ENCODE measurements around the gene ULK4. TPM values are rescaled to one million over a fixed set of nuclear protein-coding genes. Genes with fewer than 3 reads are reported as not detected.

ULK4 gene
- total and polyA plus RNA-seq, 2 of the 4 experiments (the other 2 are of a cell fraction) = 2.7 to 5.0 TPM

GRCh38 chr3:41600616-41601015 lies 361.3 kb downstream of the ULK4 start:
- in situ Hi-C loops (cut with MboI; ENCODE audit: low sequenced_read_pairs) = no loop called here
- no CpG with 5 or more reads among the region's 2 CpGs for WGBS, 2 experiments (ENCODE audit: extremely low coverage in 2 of 2, insufficient read length in 1 of 2)
- Histone ChIP-seq H3K56ac (ENCODE audit: extremely low read depth, insufficient read depth, low read length) (no peak overlapping the region), H2BK120ac (ENCODE audit: low read depth, low read length) (no peak overlapping the region), H3K4me1 (ENCODE audit: control insufficient read depth, insufficient read depth, low read length) (no peaks in the 10 kb centered on the region), H3K4me3 (ENCODE audit: insufficient read depth, low read depth, low read length) (no peak overlapping the region), H2AK5ac (ENCODE audit: low read depth, low read length) (no peak overlapping the region), H3K36me3 (ENCODE audit: control insufficient read depth, insufficient read depth, low read length) (no peaks in the 10 kb centered on the region), H3K9me1 (ENCODE audit: insufficient read depth, low read length) (no peaks in the 10 kb centered on the region), H4K91ac (ENCODE audit: insufficient read depth, low read depth, low read length) (no peak overlapping the region), H3K18ac (ENCODE audit: low read depth, low read length) (no peak overlapping the region), H3K27me3 (ENCODE audit: control insufficient read depth, insufficient read depth, low read length) (no peaks in the 10 kb centered on the region), H2AK9ac (replicated peaks; ENCODE audit: low read depth, low read length, poor library complexity) (no peak overlapping the region), H2BK15ac (ENCODE audit: low read depth, low read length) (no peak overlapping the region), H3K27ac (ENCODE audit: insufficient read depth, low read length) (no peak overlapping the region), H3K4me2 (ENCODE audit: low read depth, low read length) (no peak overlapping the region), H4K5ac (ENCODE audit: low read depth, low read length) (no peak overlapping the region), H2BK20ac (ENCODE audit: low read depth, low read length) (no peak overlapping the region), H3K4ac (ENCODE audit: low read depth, low read length) (no peak overlapping the region), H2AFZ (replicated peaks; ENCODE audit: low read length, poor library complexity) (no peak overlapping the region), H4K8ac (ENCODE audit: low read depth in 2 of 2, low read length in 2 of 2) (no peak overlapping the region), H3K9me3 (ENCODE audit: control insufficient read depth, insufficient read depth, low read length) (no peaks in the 10 kb centered on the region), H4K20me1 (ENCODE audit: insufficient read depth, low read length) (no peaks in the 10 kb centered on the region), H3K23ac (ENCODE audit: low read depth, low read length) (no peak overlapping the region), H2BK5ac (ENCODE audit: low read depth, low read length, poor library complexity, severe bottlenecking) (no peak overlapping the region), H3K14ac (replicated peaks; ENCODE audit: low read depth, low read length) (no peak overlapping the region), H3K9ac (ENCODE audit: low read depth, low read length) (no peak overlapping the region), H3K79me1 (ENCODE audit: low read depth in 1 of 2, low read length in 2 of 2) (no peaks in the 10 kb centered on the region)
- ChIA-PET CTCF (interaction anchor here (0.6 kb wide), 1 partner anchor 332 kb away, joined by 6 read pairs; no protein-coding TSS in a partner anchor), POLR2A (ENCODE audit: unreplicated experiment) (no interaction called here)
- DNase-seq (no peak), ATAC-seq (ENCODE audit: low read depth) (no peak)
- dilution Hi-C loops (cut with HindIII; ENCODE audit: low sequenced_read_pairs, unreplicated experiment) = no loop called here
- no TSS peak for BruUV-seq (replicated peaks)
- TF ChIP-seq RCOR1 (IDR thresholded peaks at IDR 0.05; ENCODE audit: insufficient replicate concordance, low read length) (no peak), NFE2L2 (IDR thresholded peaks at IDR 0.05; ENCODE audit: low read depth, low read length) (no peak), CEBPB (IDR thresholded peaks at IDR 0.05; ENCODE audit: low read depth, low read length) (no peak), POLR2A (IDR thresholded peaks at IDR 0.05; ENCODE audit: low read depth, low read length) (no peak), RFX5 (IDR thresholded peaks at IDR 0.05; ENCODE audit: low read depth, low read length) (no peak), MXI1 (IDR thresholded peaks at IDR 0.05; ENCODE audit: borderline replicate concordance, low read depth, low read length) (no peak), MAFK (IDR thresholded peaks at IDR 0.05; ENCODE audit: low read depth, low read length) (no peak), MAZ (IDR thresholded peaks at IDR 0.05; ENCODE audit: borderline replicate concordance, low read depth, low read length) (no peak), CHD1 (IDR thresholded peaks at IDR 0.05; ENCODE audit: low read depth, low read length) (no peak), BHLHE40 (IDR thresholded peaks at IDR 0.05; ENCODE audit: low read depth, low read length) (no peak), CTCF (conservative IDR thresholded peaks at IDR 0.05; ENCODE audit: low read depth, low read length) (no peak), FOS (IDR thresholded peaks at IDR 0.05; ENCODE audit: low read depth, low read length) (no peak), USF2 (IDR thresholded peaks at IDR 0.05; ENCODE audit: low read depth, low read length) (no peak), RAD21 (IDR thresholded peaks at IDR 0.05; ENCODE audit: low read length) (no peak)
- intact Hi-C loops (cut with micrococcal nuclease) = no loop called here
